Tibial artery (tissue), 4 donors: ENCODE measurements around the gene CALHM5.

ENCODE experiments used
- DNase-seq, 2 donors: peaks; one replicate each; pipeline ENCODE4 v3.0.0-alpha.2; 2019
- H3K27ac ChIP-seq, 2 donors: fragments of 200-600 bp; sonication (generic) in 1 of 2; 1 replicate in 1 of 2; 2 replicates in 1 of 2; pipeline ENCODE4 v1.5.1; 2018 to 2019; ENCODE audit warnings: mild to moderate bottlenecking in 1 of 2
- H3K27me3 ChIP-seq, 2 donors: fragments of 200-600 bp; sonication (generic) in 1 of 2; one replicate each; pipeline versions ENCODE4 v1.5.1 to v1.6.0; 2016 to 2019
- H3K36me3 ChIP-seq, 3 donors: fragments of 200-600 bp; sonication (generic) in 2 of 3; one replicate each; pipeline ENCODE4 v1.5.1; 2016 to 2019; ENCODE audit warnings: mild to moderate bottlenecking in 2 of 3
- H3K4me1 ChIP-seq, 4 donors: fragments of 200-600 bp; sonication (generic) in 2 of 4; 1 replicate in 3 of 4; 2 replicates in 1 of 4; pipeline ENCODE4 v1.5.1; 2016 to 2019
- H3K4me3 ChIP-seq, 2 donors: fragments of 200-600 bp; sonication (generic) in 1 of 2; 1 replicate in 1 of 2; 2 replicates in 1 of 2; pipeline ENCODE4 v1.5.1; 2018 to 2019; ENCODE audit warnings: mild to moderate bottlenecking in 2 of 2
- H3K9me3 ChIP-seq, 3 donors: fragments of 200-600 bp; sonication (generic) in 1 of 3; one replicate each; pipeline ENCODE4 v1.5.1; 2016 to 2019
- intact Hi-C: fragments of 100-400 bp; cut with DNase I; formaldehyde crosslinking; loops from one replicate; pipeline ENCODE4 v1.15.0; 2023; ENCODE audit warnings: low total_unique reads
- TF ChIP-seq, protein P1 (sequence below), 2 experiments: fragments of 200-600 bp in 1 of 2; fragments of 450-650 bp in 1 of 2; IDR thresholded peaks; one replicate each; pipeline ENCODE4 v1.5.1; 2017 to 2019; ENCODE audit warnings: antibody characterized with exemption in 2 of 2, mild to moderate bottlenecking in 1 of 2, moderate library complexity in 1 of 2

The CALHM5 gene

DNA sequence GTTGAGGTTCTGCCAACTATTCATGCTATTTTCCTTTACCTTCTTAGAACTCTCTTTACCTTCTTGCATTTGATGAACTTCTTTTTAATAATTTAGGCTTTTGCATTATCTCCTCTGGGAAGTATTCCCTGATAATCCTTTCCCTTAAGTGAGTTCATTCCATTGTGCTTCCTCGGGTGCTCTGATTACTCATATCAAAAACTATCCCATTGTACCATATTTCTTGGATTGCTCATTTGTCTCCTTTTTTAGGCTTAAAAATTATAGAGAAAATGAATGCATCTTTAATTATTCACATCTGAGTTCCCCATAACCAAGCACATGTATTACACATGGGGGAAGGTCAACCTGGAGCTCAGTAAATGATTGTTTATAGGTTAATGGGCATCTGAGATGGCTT lies 44.6 kb downstream of the CALHM5 start:
- H3K27me3 ChIP-seq = no peaks in the 10 kb centered on the region
- H3K27ac ChIP-seq = no peak overlapping the region
- DNase-seq = no peak
- H3K36me3 ChIP-seq = no peaks in the 10 kb centered on the region
- H3K4me3 ChIP-seq = no peak overlapping the region
- TF ChIP-seq, protein P1, sequence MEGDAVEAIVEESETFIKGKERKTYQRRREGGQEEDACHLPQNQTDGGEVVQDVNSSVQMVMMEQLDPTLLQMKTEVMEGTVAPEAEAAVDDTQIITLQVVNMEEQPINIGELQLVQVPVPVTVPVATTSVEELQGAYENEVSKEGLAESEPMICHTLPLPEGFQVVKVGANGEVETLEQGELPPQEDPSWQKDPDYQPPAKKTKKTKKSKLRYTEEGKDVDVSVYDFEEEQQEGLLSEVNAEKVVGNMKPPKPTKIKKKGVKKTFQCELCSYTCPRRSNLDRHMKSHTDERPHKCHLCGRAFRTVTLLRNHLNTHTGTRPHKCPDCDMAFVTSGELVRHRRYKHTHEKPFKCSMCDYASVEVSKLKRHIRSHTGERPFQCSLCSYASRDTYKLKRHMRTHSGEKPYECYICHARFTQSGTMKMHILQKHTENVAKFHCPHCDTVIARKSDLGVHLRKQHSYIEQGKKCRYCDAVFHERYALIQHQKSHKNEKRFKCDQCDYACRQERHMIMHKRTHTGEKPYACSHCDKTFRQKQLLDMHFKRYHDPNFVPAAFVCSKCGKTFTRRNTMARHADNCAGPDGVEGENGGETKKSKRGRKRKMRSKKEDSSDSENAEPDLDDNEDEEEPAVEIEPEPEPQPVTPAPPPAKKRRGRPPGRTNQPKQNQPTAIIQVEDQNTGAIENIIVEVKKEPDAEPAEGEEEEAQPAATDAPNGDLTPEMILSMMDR (IDR thresholded peaks at IDR 0.05) = no peak
- H3K9me3 ChIP-seq = no peaks in the 10 kb centered on the region
- intact Hi-C loops = no loop called here
- H3K4me1 ChIP-seq = peaks cover 0 to 4% (median 0%) of the 10 kb centered on the region in 4 donors

DNA sequence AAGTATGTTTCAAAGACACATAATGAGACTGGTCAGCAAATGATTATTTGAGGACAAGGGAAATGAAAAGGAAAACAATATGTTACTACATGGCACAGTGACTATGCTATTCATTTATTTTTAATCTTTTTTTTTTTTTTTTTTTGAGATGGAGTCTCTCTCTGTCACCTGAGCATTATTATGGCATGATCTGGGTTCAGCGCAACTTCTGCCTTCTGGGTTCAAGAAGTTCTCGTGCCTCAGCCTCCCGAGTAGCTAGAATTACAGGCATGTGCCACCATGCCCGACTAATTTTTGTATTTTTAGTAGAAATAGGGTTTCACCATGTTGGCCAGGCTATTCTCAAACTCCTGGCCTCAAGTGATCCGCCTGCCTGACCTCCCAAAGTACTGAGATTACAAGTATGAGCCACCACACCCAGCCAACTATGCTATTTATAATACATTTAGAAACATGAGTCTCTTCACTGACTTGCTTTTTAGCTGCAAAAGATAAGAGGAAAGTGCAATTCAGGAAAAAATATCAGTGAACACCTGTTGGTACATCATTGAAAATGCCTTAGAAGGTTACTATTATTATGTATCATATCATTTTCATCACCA lies 45.5 kb downstream of the CALHM5 start:
- H3K4me1 ChIP-seq = peaks cover 0 to 4% (median 0%) of the 10 kb centered on the region in 4 donors
- H3K27ac ChIP-seq = no peak overlapping the region
- intact Hi-C loops = no loop called here
- TF ChIP-seq, protein P1 (IDR thresholded peaks at IDR 0.05) = no peak
- H3K9me3 ChIP-seq = no peaks in the 10 kb centered on the region
- H3K36me3 ChIP-seq = no peaks in the 10 kb centered on the region
- H3K27me3 ChIP-seq = no peaks in the 10 kb centered on the region
- no peak for DNase-seq
- no peak overlapping the region for H3K4me3 ChIP-seq

GRCh38 chr6:116557893-116558292 lies 46.5 kb downstream of the CALHM5 start:
- intact Hi-C loops = no loop called here
- Histone ChIP-seq H3K27me3 (no peaks in the 10 kb centered on the region), H3K36me3 (no peaks in the 10 kb centered on the region), H3K4me3 (no peak overlapping the region), H3K9me3 (no peaks in the 10 kb centered on the region), H3K4me1 (peaks cover 0 to 4% (median 0%) of the 10 kb centered on the region in 4 donors), H3K27ac (no peak overlapping the region)
- no peak for DNase-seq
- TF ChIP-seq, protein P1 (IDR thresholded peaks at IDR 0.05) = no peak

- no peaks in the 10 kb centered on the region for H3K27me3 ChIP-seq
- no peaks in the 10 kb centered on the region for H3K9me3 ChIP-seq
- no peak overlapping the region for H3K27ac ChIP-seq
- H3K4me1 ChIP-seq = peaks cover 0 to 6% (median under 1%) of the 10 kb centered on the region in 4 donors
- no peaks in the 10 kb centered on the region for H3K36me3 ChIP-seq
- DNase-seq = no peak
- TF ChIP-seq, protein P1 (IDR thresholded peaks at IDR 0.05) = no peak
- H3K4me3 ChIP-seq = no peak overlapping the region
- intact Hi-C loops = no loop called here
Observed at GRCh38 chr6:116560130-116560529, 48.7 kb downstream of the CALHM5 start.

GRCh38 chr6:116561377-116562018 lies 50.1 kb downstream of the CALHM5 start:
- peaks cover 0 to 9% (median 2%) of the 10 kb centered on the region in 4 donors for H3K4me1 ChIP-seq
- peak overlapping the region; percentile 20 to 28 for H3K4me3 ChIP-seq
- H3K36me3 ChIP-seq = no peaks in the 10 kb centered on the region
- intact Hi-C loops = no loop called here
- peak; percentile 81 to 87 for DNase-seq
- no peaks in the 10 kb centered on the region for H3K9me3 ChIP-seq
- no peak overlapping the region for H3K27ac ChIP-seq
- H3K27me3 ChIP-seq = no peaks in the 10 kb centered on the region
- TF ChIP-seq, protein P1 (IDR thresholded peaks at IDR 0.05) = peak; percentile 80 to 94
